ENCODE measurements around the gene INAVA. TPM values are rescaled to one million over a fixed set of nuclear protein-coding genes. Genes with fewer than 3 reads are reported as not detected.

INAVA gene
- total and polyA plus RNA-seq, 10 of the 15 experiments (the other 5 are each of a cell fraction or from before 2014, with no cell fraction given), result 3.6 to 15.4 (median 9.5) TPM

DNA sequence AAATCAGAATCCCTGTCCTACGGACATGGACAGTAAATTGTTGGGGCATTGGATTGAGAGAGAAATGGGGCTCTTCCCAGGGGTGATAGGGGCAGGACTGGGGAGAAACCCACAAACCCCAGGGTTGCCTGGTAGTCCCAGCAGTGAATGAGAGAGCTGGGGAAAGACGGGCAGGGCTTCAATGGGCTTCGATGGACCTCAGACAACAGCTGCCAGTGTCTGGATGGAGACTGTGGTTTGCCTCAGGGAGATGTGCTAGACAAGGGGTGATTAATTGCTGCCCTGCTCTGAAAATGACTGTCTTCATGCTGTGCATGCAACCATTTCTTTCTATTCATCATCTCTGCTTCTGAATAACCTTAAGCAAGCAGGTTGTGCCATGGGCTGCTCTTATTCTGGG lies 14.5 kb upstream of the INAVA start (continued):
- TF ChIP-seq NKRF (conservative IDR thresholded peaks at IDR 0.05) (no peak), CREM (IDR thresholded peaks at IDR 0.05; ENCODE audit: low read depth) (peak; percentile 87), ZNF687 (IDR thresholded peaks at IDR 0.05) (peak; percentile 81; the same call in 1 of the 2 replicates), CBX5 (IDR thresholded peaks at IDR 0.05; ENCODE audit: low read depth) (no peak), PAX8 (IDR thresholded peaks at IDR 0.05) (no peak), TARDBP (IDR thresholded peaks at IDR 0.05; ENCODE audit: borderline replicate concordance) (no peak), MTA2 (IDR thresholded peaks at IDR 0.05; ENCODE audit: low read depth) (peak; percentile 93), KDM1A (IDR thresholded peaks at IDR 0.05; ENCODE audit: borderline replicate concordance) (no peak), RAD21 (IDR thresholded peaks at IDR 0.05; ENCODE audit: insufficient read depth, low read depth, low read length) (no peak), TAF1 (IDR thresholded peaks at IDR 0.05; ENCODE audit: borderline replicate concordance, low read depth, low read length) (no peak), CBX3 (IDR thresholded peaks at IDR 0.05; ENCODE audit: borderline replicate concordance, low read depth) (no peak), SREBF2 (IDR thresholded peaks at IDR 0.05; ENCODE audit: low read length) (no peak), ZNF207 (IDR thresholded peaks at IDR 0.05; ENCODE audit: borderline replicate concordance) (no peak), IRF4 (IDR thresholded peaks at IDR 0.05; ENCODE audit: low read depth, low read length) (peak; percentile 99), SMARCA5 (IDR thresholded peaks at IDR 0.05) (0 out of 2 replicates have a peak, but pooled peaks have one; percentile 49), RELA (IDR thresholded peaks at IDR 0.05; ENCODE audit: borderline replicate concordance, partially characterized antibody) (no peak), ATF7 (IDR thresholded peaks at IDR 0.05; ENCODE audit: low read depth) (peak; percentile 83)
- TF ChIP-seq, protein P1, sequence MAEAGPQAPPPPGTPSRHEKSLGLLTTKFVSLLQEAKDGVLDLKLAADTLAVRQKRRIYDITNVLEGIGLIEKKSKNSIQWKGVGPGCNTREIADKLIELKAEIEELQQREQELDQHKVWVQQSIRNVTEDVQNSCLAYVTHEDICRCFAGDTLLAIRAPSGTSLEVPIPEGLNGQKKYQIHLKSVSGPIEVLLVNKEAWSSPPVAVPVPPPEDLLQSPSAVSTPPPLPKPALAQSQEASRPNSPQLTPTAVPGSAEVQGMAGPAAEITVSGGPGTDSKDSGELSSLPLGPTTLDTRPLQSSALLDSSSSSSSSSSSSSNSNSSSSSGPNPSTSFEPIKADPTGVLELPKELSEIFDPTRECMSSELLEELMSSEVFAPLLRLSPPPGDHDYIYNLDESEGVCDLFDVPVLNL (IDR thresholded peaks at IDR 0.05; ENCODE audit: low read depth, low read length), result no peak
- TF ChIP-seq, protein P2, sequence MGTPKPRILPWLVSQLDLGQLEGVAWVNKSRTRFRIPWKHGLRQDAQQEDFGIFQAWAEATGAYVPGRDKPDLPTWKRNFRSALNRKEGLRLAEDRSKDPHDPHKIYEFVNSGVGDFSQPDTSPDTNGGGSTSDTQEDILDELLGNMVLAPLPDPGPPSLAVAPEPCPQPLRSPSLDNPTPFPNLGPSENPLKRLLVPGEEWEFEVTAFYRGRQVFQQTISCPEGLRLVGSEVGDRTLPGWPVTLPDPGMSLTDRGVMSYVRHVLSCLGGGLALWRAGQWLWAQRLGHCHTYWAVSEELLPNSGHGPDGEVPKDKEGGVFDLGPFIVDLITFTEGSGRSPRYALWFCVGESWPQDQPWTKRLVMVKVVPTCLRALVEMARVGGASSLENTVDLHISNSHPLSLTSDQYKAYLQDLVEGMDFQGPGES (IDR thresholded peaks at IDR 0.05), result no peak
- TF ChIP-seq, protein P3, sequence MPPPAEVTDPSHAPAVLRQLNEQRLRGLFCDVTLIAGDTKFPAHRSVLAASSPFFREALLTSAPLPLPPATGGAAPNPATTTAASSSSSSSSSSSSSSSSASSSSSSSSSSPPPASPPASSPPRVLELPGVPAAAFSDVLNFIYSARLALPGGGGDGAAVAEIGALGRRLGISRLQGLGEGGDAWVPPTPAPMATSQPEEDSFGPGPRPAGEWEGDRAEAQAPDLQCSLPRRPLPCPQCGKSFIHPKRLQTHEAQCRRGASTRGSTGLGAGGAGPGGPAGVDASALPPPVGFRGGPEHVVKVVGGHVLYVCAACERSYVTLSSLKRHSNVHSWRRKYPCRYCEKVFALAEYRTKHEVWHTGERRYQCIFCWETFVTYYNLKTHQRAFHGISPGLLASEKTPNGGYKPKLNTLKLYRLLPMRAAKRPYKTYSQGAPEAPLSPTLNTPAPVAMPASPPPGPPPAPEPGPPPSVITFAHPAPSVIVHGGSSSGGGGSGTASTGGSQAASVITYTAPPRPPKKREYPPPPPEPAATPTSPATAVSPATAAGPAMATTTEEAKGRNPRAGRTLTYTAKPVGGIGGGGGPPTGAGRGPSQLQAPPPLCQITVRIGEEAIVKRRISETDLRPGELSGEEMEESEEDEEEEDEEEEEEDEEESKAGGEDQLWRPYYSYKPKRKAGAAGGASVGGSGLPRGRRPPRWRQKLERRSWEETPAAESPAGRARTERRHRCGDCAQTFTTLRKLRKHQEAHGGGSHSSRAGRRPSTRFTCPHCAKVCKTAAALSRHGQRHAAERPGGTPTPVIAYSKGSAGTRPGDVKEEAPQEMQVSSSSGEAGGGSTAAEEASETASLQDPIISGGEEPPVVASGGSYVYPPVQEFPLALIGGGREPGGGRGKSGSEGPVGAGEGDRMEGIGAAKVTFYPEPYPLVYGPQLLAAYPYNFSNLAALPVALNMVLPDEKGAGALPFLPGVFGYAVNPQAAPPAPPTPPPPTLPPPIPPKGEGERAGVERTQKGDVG (CRISPR knock-in tag; IDR thresholded peaks at IDR 0.05), result no peak

Measured in GM12878 (cell line).